Naive thymus-derived CD4-positive, alpha-beta T cell (primary cell): Measurements from ENCODE around the gene GJA5. TPM values are rescaled to one million over a fixed set of nuclear protein-coding genes. Genes with fewer than 3 reads are reported as not detected.

Source experiments
- ATAC-seq: fragments of 150-1000 bp; cut with Tn5 transposase; 2 replicates; pipeline ENCODE4 v1.10.0; 2021; ENCODE audit warnings: mild to moderate bottlenecking, moderate library complexity
- CTCF ChIA-PET: fragments of 350-600 bp; sonication (Branson Sonifier 250); formaldehyde crosslinking; loops from one replicate; lab custom pipeline; 2021; ENCODE audit warnings: antibody characterized with exemption; lab: Charles Lee
- POLR2A ChIA-PET: fragments of 350-600 bp; sonication (Branson Sonifier 250); formaldehyde crosslinking; loops from one replicate; lab custom pipeline; 2021; ENCODE audit warnings: antibody characterized with exemption, inconsistent platforms; lab: Charles Lee
- DNase-seq, 9 donors: peaks; one replicate each; pipeline versions ENCODE4 v3.0.0 to v3.0.0-alpha.2; 2020 to 2022; ENCODE audit warnings: mixed read lengths in 1 of 9
- H3K27ac ChIP-seq: one replicate; pipeline ENCODE4 v1.7.0; 2013; ENCODE audit warnings: mild to moderate bottlenecking, low read depth, low read length, moderate library complexity
- H3K27me3 ChIP-seq, 2 donors: one replicate each; pipeline ENCODE4 v1.7.0; 2013; ENCODE audit warnings: low read length in 2 of 2, mild to moderate bottlenecking in 2 of 2, moderate library complexity in 2 of 2; ENCODE audit not compliant: control insufficient read depth in 2 of 2, insufficient read depth in 2 of 2
- H3K36me3 ChIP-seq, 3 experiments: 1 replicate in 2 of 3; 2 replicates in 1 of 3; pipeline ENCODE4 v1.7.0; 2013; ENCODE audit warnings: low read length in 3 of 3, mild to moderate bottlenecking in 3 of 3, moderate library complexity in 1 of 3; ENCODE audit not compliant: insufficient read depth in 3 of 3, control insufficient read depth in 2 of 3
- H3K4me1 ChIP-seq, 2 donors: one replicate each; pipeline ENCODE4 v1.7.0; 2013; ENCODE audit warnings: low read length in 2 of 2, mild to moderate bottlenecking in 2 of 2, moderate library complexity in 1 of 2; ENCODE audit not compliant: control insufficient read depth in 2 of 2, insufficient read depth in 2 of 2
- H3K4me3 ChIP-seq: 2 replicates; pipeline ENCODE4 v1.7.0; 2013; ENCODE audit warnings: mild to moderate bottlenecking, low read length
- H3K9me3 ChIP-seq, 3 experiments: 1 replicate in 2 of 3; 2 replicates in 1 of 3; pipeline ENCODE4 v1.7.0; 2013; ENCODE audit warnings: low read length in 3 of 3; ENCODE audit not compliant: control insufficient read depth in 2 of 3
- H3K27ac Mint-ChIP-seq, 9 donors: one replicate each; pipeline ENCODE4 v1.8.0; 2020 to 2022; ENCODE audit warnings: mixed read lengths in 9 of 9, mild to moderate bottlenecking in 8 of 9, moderate library complexity in 5 of 9, inconsistent platforms in 2 of 9
- H3K27me3 Mint-ChIP-seq, 5 donors: one replicate each; pipeline ENCODE4 v1.8.0; 2021 to 2022; ENCODE audit warnings: mixed read lengths in 5 of 5, mild to moderate bottlenecking in 1 of 5
- H3K36me3 Mint-ChIP-seq, 5 donors: one replicate each; pipeline ENCODE4 v1.8.0; 2020 to 2022; ENCODE audit warnings: mixed read lengths in 5 of 5, mild to moderate bottlenecking in 3 of 5, inconsistent platforms in 1 of 5
- H3K4me1 Mint-ChIP-seq, 7 donors: one replicate each; pipeline ENCODE4 v1.8.0; 2020 to 2022; ENCODE audit warnings: mixed read lengths in 7 of 7, mild to moderate bottlenecking in 3 of 7, inconsistent platforms in 1 of 7
- H3K4me3 Mint-ChIP-seq, 10 donors: one replicate each; pipeline ENCODE4 v1.8.0; 2020 to 2022; ENCODE audit warnings: mild to moderate bottlenecking in 10 of 10, mixed read lengths in 10 of 10, moderate library complexity in 6 of 10, inconsistent platforms in 2 of 10
- H3K9me3 Mint-ChIP-seq, 11 donors: one replicate each; pipeline ENCODE4 v1.8.0; 2020 to 2022; ENCODE audit warnings: mixed read lengths in 11 of 11, mild to moderate bottlenecking in 4 of 11, inconsistent platforms in 1 of 11, moderate library complexity in 1 of 11
- intact Hi-C, 2 donors: fragments of 100-400 bp; cut with micrococcal nuclease; formaldehyde crosslinking; loops; one replicate each; pipeline ENCODE4 v1.15.1; 2023
- polyA plus RNA-seq, 2 donors: library from polyadenylated mRNA; unstranded; fragments of 300-500 nt; fragmentation: Illumina TruSeq; gene quantifications; one replicate each; pipeline ENCODE4 v1.2.3, GENCODE V29; 2021
- total RNA-seq, 6 experiments: library from RNA in 5 of 6; stranded (reverse) in 5 of 6; gene quantifications; 1 replicate in 5 of 6; 2 replicates in 1 of 6; pipeline ENCODE4 v1.2.3 and lab custom pipeline; 2021 to 2026

GJA5 gene
- total and polyA plus RNA-seq, 7 experiments from 2014 or later = not detected

DNA sequence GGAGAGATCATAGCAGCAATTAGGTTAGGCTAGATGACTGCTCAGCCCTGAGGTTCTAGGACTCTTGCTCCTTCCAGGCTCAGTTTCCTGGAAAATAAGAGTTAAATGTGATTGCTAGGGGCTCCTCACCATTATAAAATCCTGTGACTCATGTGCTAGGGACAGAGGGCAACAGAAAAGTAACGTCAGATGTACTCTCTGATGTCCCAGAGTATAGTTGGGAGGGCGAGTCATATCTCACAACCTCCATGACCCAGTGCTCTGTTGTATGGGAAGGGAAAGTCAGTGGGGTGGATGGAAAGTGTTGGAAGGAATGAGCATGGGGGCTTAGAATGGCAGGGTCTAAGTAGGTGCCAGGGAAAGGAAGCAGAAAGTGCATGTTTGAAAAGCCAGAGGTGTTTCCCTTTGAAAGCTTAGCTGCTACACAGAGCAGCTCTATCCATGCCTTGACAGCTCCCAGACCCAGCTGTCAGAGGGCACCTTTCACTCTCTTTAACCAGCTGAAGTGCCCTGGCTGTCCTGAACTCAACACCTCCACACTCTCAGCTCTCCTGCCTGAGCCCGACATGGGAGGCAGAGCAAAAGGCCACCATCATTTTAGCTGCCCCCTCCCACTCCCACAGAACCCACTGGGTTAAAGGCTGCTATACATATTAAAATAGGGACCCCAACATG lies 11.6 kb downstream of the GJA5 start:
- no peaks in the 10 kb centered on the region for H3K36me3 Mint-ChIP-seq
- peak overlapping the region in 1 of 9 donors; percentile 68 for H3K27ac Mint-ChIP-seq
- no peaks in the 10 kb centered on the region for H3K9me3 Mint-ChIP-seq
- CTCF ChIA-PET = no interaction called here
- POLR2A ChIA-PET = interaction anchor here (0.6 kb wide), 1 partner anchor 32 kb away, joined by 3 read pairs; no protein-coding TSS in a partner anchor
- no peak for ATAC-seq
- Histone ChIP-seq H3K36me3 (no peaks in the 10 kb centered on the region), H3K9me3 (no peaks in the 10 kb centered on the region), H3K4me1 (no peaks in the 10 kb centered on the region), H3K27me3 (no peaks in the 10 kb centered on the region), H3K4me3 (no peak overlapping the region), H3K27ac (no peak overlapping the region)
- no peak for DNase-seq
- H3K4me1 Mint-ChIP-seq = peaks cover 0 to 1% (median 0%) of the 10 kb centered on the region in 7 donors
- no peak overlapping the region for H3K4me3 Mint-ChIP-seq
- peaks cover 0 to 32% (median 0%) of the 10 kb centered on the region in 5 donors for H3K27me3 Mint-ChIP-seq
- intact Hi-C loops = no loop called here

- Mint-ChIP-seq H3K4me1 (peaks cover 0 to 1% (median 0%) of the 10 kb centered on the region in 7 donors), H3K4me3 (no peak overlapping the region), H3K27me3 (peaks cover 0 to 32% (median 0%) of the 10 kb centered on the region in 5 donors), H3K36me3 (no peaks in the 10 kb centered on the region), H3K9me3 (no peaks in the 10 kb centered on the region), H3K27ac (no peak overlapping the region)
- DNase-seq = no peak
- Histone ChIP-seq H3K9me3 (no peaks in the 10 kb centered on the region), H3K4me3 (no peak overlapping the region), H3K27ac (no peak overlapping the region), H3K36me3 (no peaks in the 10 kb centered on the region), H3K27me3 (no peaks in the 10 kb centered on the region), H3K4me1 (no peaks in the 10 kb centered on the region)
- POLR2A ChIA-PET = no interaction called here
- ATAC-seq = no peak
- CTCF ChIA-PET = no interaction called here
- intact Hi-C loops = no loop called here
These were observed 12.4 kb downstream of the GJA5 start for GRCh38 chr1:147747966-147748365.

DNA sequence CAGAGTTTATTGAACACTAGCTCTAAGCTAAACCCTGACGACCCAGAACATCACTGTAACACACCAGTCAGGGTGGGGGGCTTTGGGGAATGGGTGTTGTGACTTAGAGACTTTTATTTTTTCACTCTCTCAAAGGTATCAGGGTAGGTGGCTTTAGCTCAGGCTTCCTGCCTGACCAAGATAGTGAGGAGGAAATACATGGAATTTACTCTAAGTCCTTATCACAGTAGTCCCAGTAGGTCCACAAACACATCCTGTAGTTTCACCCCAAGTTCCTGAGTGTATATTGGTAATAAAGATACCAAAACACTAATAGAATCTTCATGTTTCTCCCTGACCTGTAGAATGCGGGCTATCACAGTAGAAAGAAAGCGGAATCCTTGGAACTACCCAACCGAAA lies 15.1 kb downstream of the GJA5 start:
- POLR2A ChIA-PET = no interaction called here

DNA sequence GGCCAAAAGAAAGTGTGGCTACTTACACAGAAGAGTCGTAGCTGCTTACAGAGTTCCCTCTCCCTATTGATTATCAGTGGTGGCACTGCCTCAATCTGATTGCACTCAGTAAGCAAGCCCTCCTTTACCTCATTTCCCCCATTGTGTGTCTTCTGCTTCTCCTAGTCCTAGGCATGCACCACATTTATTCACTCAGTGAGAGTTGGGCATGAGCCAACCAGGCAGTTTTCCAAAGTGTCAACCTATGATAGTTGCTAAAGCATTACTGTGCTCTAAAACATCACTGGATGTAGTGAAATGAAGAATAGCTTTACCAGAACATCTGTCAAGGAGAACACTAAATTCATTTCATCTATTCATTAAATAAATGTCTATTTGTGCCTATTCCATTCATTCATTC lies 19.3 kb downstream of the GJA5 start:
- Histone ChIP-seq H3K9me3 (no peaks in the 10 kb centered on the region), H3K27ac (no peak overlapping the region), H3K4me3 (no peak overlapping the region), H3K27me3 (no peaks in the 10 kb centered on the region), H3K36me3 (no peaks in the 10 kb centered on the region), H3K4me1 (no peaks in the 10 kb centered on the region)
- Mint-ChIP-seq H3K36me3 (no peaks in the 10 kb centered on the region), H3K9me3 (peaks cover 0 to 1% (median 0%) of the 10 kb centered on the region in 11 donors), H3K4me3 (no peak overlapping the region), H3K4me1 (no peaks in the 10 kb centered on the region), H3K27me3 (peaks cover 0 to 10% (median 3%) of the 10 kb centered on the region in 5 donors), H3K27ac (no peak overlapping the region)
- ATAC-seq = no peak
- no peak for DNase-seq
- intact Hi-C loops = no loop called here
- POLR2A ChIA-PET = no interaction called here
- CTCF ChIA-PET = no interaction called here

More for the DNA sequence above, 15.1 kb downstream of the GJA5 start:
- H3K4me3 Mint-ChIP-seq = no peak overlapping the region
- H3K4me1 Mint-ChIP-seq = peaks cover 0 to 1% (median 0%) of the 10 kb centered on the region in 7 donors
- no peak overlapping the region for H3K27ac Mint-ChIP-seq
- H3K27me3 ChIP-seq = no peaks in the 10 kb centered on the region
- no peak overlapping the region for H3K27ac ChIP-seq
- no peaks in the 10 kb centered on the region for H3K4me1 ChIP-seq
- CTCF ChIA-PET = interaction anchor here (0.6 kb wide), 1 partner anchor 83 kb away, joined by 4 read pairs; no protein-coding TSS in a partner anchor
- ATAC-seq (no peak), DNase-seq (no peak)
- H3K9me3 Mint-ChIP-seq = no peaks in the 10 kb centered on the region
- no peaks in the 10 kb centered on the region for H3K9me3 ChIP-seq
- H3K27me3 Mint-ChIP-seq = peaks cover 0 to 31% (median 0%) of the 10 kb centered on the region in 5 donors
- H3K4me3 ChIP-seq = no peak overlapping the region
- no peaks in the 10 kb centered on the region for H3K36me3 ChIP-seq
- intact Hi-C loops = no loop called here
- H3K36me3 Mint-ChIP-seq = no peaks in the 10 kb centered on the region

DNA sequence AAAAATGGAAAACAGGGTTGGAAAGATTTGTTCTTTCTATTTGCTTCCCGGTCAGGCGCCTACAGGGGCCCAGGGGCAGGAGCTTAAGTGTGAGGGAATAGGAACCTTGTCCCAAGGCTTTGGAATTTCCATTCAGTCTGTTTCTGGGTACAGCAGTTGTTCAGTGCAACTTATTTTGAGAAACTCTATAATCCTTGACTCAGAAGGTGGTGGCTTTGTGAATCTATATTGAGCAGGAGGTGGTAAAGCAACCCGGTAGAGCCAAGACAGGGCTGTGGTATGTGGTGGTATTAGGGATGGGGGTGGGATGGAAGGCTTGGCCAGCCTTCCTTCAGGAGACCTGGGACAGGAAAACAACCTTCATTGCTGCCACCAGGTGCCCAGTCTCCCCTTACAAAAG lies 20.0 kb downstream of the GJA5 start:
- ChIA-PET POLR2A (no interaction called here), CTCF (no interaction called here)
- Mint-ChIP-seq H3K27ac (no peak overlapping the region), H3K4me1 (peaks cover 0 to 2% (median 0%) of the 10 kb centered on the region in 7 donors), H3K9me3 (peaks cover 0 to 1% (median 0%) of the 10 kb centered on the region in 11 donors), H3K4me3 (no peak overlapping the region), H3K36me3 (no peaks in the 10 kb centered on the region), H3K27me3 (peaks cover 0 to 9% (median 3%) of the 10 kb centered on the region in 5 donors)
- intact Hi-C loops = no loop called here
- H3K4me1 ChIP-seq = no peaks in the 10 kb centered on the region
- H3K9me3 ChIP-seq = no peaks in the 10 kb centered on the region
- DNase-seq = no peak
- H3K27ac ChIP-seq = no peak overlapping the region
- H3K4me3 ChIP-seq = no peak overlapping the region
- no peaks in the 10 kb centered on the region for H3K36me3 ChIP-seq
- no peaks in the 10 kb centered on the region for H3K27me3 ChIP-seq
- ATAC-seq = no peak

GRCh38 chr1:147738739-147739476 lies 21.5 kb downstream of the GJA5 start:
- ChIA-PET POLR2A (no interaction called here), CTCF (no interaction called here)
- Histone ChIP-seq H3K9me3 (no peaks in the 10 kb centered on the region), H3K4me1 (no peaks in the 10 kb centered on the region), H3K27ac (no peak overlapping the region), H3K4me3 (no peak overlapping the region), H3K36me3 (no peaks in the 10 kb centered on the region), H3K27me3 (no peaks in the 10 kb centered on the region)
- Mint-ChIP-seq H3K4me1 (peaks cover 0 to 9% (median 6%) of the 10 kb centered on the region in 7 donors), H3K36me3 (no peaks in the 10 kb centered on the region), H3K4me3 (no peak overlapping the region), H3K9me3 (peaks cover 0 to 6% (median 0%) of the 10 kb centered on the region in 11 donors), H3K27me3 (peaks cover 0 to 12% (median 6%) of the 10 kb centered on the region in 5 donors), H3K27ac (no peak overlapping the region)
- intact Hi-C loops = no loop called here
- DNase-seq = no peak
- ATAC-seq = no peak
